ENCODE results near the gene BEAN1.

GRCh38 chr16:66524601-66525164, 97.6 kb downstream of the BEAN1 start:
- TF ChIP-seq CTCF (IDR thresholded peaks at IDR 0.05) (peak in 2 of 6 experiments; percentile 19 to 35), POLR2A (IDR thresholded peaks at IDR 0.05) (peak in 1 of 4 donors; percentile 36)

Measured in esophagus squamous epithelium (tissue), 4 donors.